HepG2 (cell line): ENCODE measurements around the gene IMMT.

ENCODE experiments used
- CTCF ChIP-seq: sonication (generic); formaldehyde crosslinking; IDR thresholded peaks from 2 replicates; pipeline ENCODE4 v1.5.0; 2020; ENCODE audit warnings: mild to moderate bottlenecking, missing genetic modification reagents, moderate library complexity
- EHMT2 ChIP-seq: fragments of 200-600 bp; sonication (generic); IDR thresholded peaks from 2 replicates; pipeline ENCODE4 v1.7.0; 2017; ENCODE audit warnings: antibody characterized with exemption, low read depth, low read length, borderline replicate concordance
- EZH2 ChIP-seq: conservative IDR thresholded peaks from 2 replicates; pipeline ENCODE4 v1.6.1; 2012; ENCODE audit warnings: mild to moderate bottlenecking, low read depth, low read length, moderate library complexity
- PLRG1 ChIP-seq: fragments of 450-650 bp; conservative IDR thresholded peaks from 2 replicates; pipeline ENCODE4 v1.6.1; 2016
- TAF1 ChIP-seq: sonication (generic); formaldehyde crosslinking; IDR thresholded peaks from 2 replicates; pipeline ENCODE4 v1.4.0; 2020; ENCODE audit warnings: missing genetic modification reagents
- ZNF746 ChIP-seq: sonication (generic); formaldehyde crosslinking; IDR thresholded peaks from 2 replicates; pipeline ENCODE4 v1.8.0; 2022; ENCODE audit warnings: mild to moderate bottlenecking, missing genetic modification reagents
- TF ChIP-seq, protein P1 (sequence below): sonication (generic); formaldehyde crosslinking; IDR thresholded peaks from 2 replicates; pipeline ENCODE4 v1.4.0; 2020; ENCODE audit warnings: missing genetic modification reagents

- no peak for TF ChIP-seq CTCF (CRISPR knock-in tag)
- no peak for TF ChIP-seq PLRG1
- TF ChIP-seq ZNF746 (CRISPR knock-in tag), result no peak
- no peak for TF ChIP-seq EZH2
- TF ChIP-seq EHMT2, result no peak
- no peak for TF ChIP-seq TAF1
- TF ChIP-seq, protein P1, sequence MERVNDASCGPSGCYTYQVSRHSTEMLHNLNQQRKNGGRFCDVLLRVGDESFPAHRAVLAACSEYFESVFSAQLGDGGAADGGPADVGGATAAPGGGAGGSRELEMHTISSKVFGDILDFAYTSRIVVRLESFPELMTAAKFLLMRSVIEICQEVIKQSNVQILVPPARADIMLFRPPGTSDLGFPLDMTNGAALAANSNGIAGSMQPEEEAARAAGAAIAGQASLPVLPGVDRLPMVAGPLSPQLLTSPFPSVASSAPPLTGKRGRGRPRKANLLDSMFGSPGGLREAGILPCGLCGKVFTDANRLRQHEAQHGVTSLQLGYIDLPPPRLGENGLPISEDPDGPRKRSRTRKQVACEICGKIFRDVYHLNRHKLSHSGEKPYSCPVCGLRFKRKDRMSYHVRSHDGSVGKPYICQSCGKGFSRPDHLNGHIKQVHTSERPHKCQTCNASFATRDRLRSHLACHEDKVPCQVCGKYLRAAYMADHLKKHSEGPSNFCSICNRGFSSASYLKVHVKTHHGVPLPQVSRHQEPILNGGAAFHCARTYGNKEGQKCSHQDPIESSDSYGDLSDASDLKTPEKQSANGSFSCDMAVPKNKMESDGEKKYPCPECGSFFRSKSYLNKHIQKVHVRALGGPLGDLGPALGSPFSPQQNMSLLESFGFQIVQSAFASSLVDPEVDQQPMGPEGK (CRISPR knock-in tag), result no peak
These were observed 16.0 kb upstream of the IMMT start for GRCh38 chr2:86211033-86211795.
